Mesenchymal stem cell (in vitro differentiated cells and primary cell): ENCODE results near the gene ADCK1.
"Not testable (repeated sequence)": the region's sequence is repeated elsewhere in the genome, so short reads cannot be mapped to it uniquely, and the experiment has no call there.

Source experiments
- DNase-seq: peaks from one replicate; pipeline ENCODE4 v3.0.0-alpha.2; 2013
- H2AFZ ChIP-seq: one replicate; pipeline ENCODE4 v1.6.1; 2013; ENCODE audit warnings: low read depth, mild to moderate bottlenecking, control low read depth, inconsistent platforms, low read length, moderate library complexity
- H2AK5ac ChIP-seq: 2 replicates; pipeline ENCODE4 v1.6.1; 2013; ENCODE audit warnings: low read length, moderate library complexity, mild to moderate bottlenecking, inconsistent platforms; ENCODE audit not compliant: severe bottlenecking
- H2BK120ac ChIP-seq: one replicate; pipeline ENCODE4 v1.6.1; 2013; ENCODE audit warnings: low read depth, mild to moderate bottlenecking, inconsistent platforms, low read length, moderate library complexity
- H2BK12ac ChIP-seq, 2 experiments: one replicate each; pipeline ENCODE4 v1.6.1; 2013; ENCODE audit warnings: inconsistent platforms in 2 of 2, low read length in 2 of 2, mild to moderate bottlenecking in 2 of 2, moderate library complexity in 2 of 2, control low read depth in 1 of 2
- H2BK15ac ChIP-seq: one replicate; pipeline ENCODE4 v1.6.1; 2013; ENCODE audit warnings: mild to moderate bottlenecking, low read depth, inconsistent platforms; ENCODE audit not compliant: poor library complexity, severe bottlenecking
- H2BK5ac ChIP-seq: 2 replicates; pipeline ENCODE4 v1.6.1; 2013; ENCODE audit warnings: low read depth, mild to moderate bottlenecking, low read length, control low read depth, inconsistent platforms; ENCODE audit not compliant: poor library complexity, severe bottlenecking
- H3K14ac ChIP-seq, 2 experiments: one replicate each; pipeline ENCODE4 v1.6.1; 2013; ENCODE audit warnings: inconsistent platforms in 2 of 2, low read length in 2 of 2, control low read depth in 1 of 2, mild to moderate bottlenecking in 1 of 2, moderate library complexity in 1 of 2
- H3K18ac ChIP-seq, 2 experiments: one replicate each; pipeline ENCODE4 v1.6.1; 2013; ENCODE audit warnings: inconsistent platforms in 2 of 2, low read length in 2 of 2, control low read depth in 1 of 2, low read depth in 1 of 2, mild to moderate bottlenecking in 1 of 2
- H3K23ac ChIP-seq, 2 experiments: one replicate each; pipeline ENCODE4 v1.6.1; 2013; ENCODE audit warnings: inconsistent platforms in 2 of 2, low read length in 2 of 2, mild to moderate bottlenecking in 2 of 2, moderate library complexity in 2 of 2, control low read depth in 1 of 2
- H3K27ac ChIP-seq: 2 replicates; pipeline ENCODE4 v1.5.1; 2013; ENCODE audit warnings: mild to moderate bottlenecking, moderate library complexity, low read length, control low read depth, inconsistent platforms; ENCODE audit not compliant: poor library complexity, severe bottlenecking
- H3K27me3 ChIP-seq, 2 experiments: 2 replicates each; pipeline versions ENCODE4 v1.6.1 to v1.7.0; 2013; ENCODE audit warnings: low read length in 2 of 2, mild to moderate bottlenecking in 2 of 2, moderate library complexity in 2 of 2, control low read depth in 1 of 2, inconsistent platforms in 1 of 2; ENCODE audit not compliant: control insufficient read depth in 1 of 2, insufficient read depth in 1 of 2
- H3K36me3 ChIP-seq, 2 experiments: 2 replicates each; pipeline versions ENCODE4 v1.6.1 to v1.7.0; 2013; ENCODE audit warnings: low read length in 2 of 2, control low read depth in 1 of 2, inconsistent platforms in 1 of 2, low read depth in 1 of 2, mild to moderate bottlenecking in 1 of 2; ENCODE audit not compliant: insufficient read depth in 2 of 2, control insufficient read depth in 1 of 2
- H3K4ac ChIP-seq, 2 experiments: one replicate each; pipeline ENCODE4 v1.6.1; 2013; ENCODE audit warnings: inconsistent platforms in 2 of 2, low read length in 2 of 2, mild to moderate bottlenecking in 2 of 2, moderate library complexity in 2 of 2, control low read depth in 1 of 2, low read depth in 1 of 2
- H3K4me1 ChIP-seq: 2 replicates; pipeline ENCODE4 v1.6.1; 2013; ENCODE audit warnings: low read depth, low read length, control low read depth; ENCODE audit not compliant: control insufficient read depth, insufficient read depth
- H3K4me2 ChIP-seq: 2 replicates; pipeline ENCODE4 v1.6.1; 2013; ENCODE audit warnings: low read length, mild to moderate bottlenecking, inconsistent platforms; ENCODE audit not compliant: poor library complexity, severe bottlenecking
- H3K4me3 ChIP-seq, 2 experiments: 2 replicates each; pipeline versions ENCODE4 v1.5.1 to v1.7.0; 2013; ENCODE audit warnings: low read length in 2 of 2, mild to moderate bottlenecking in 2 of 2, control low read depth in 1 of 2, low read depth in 1 of 2; ENCODE audit not compliant: insufficient read depth in 1 of 2
- H3K79me1 ChIP-seq: replicated peaks from 2 replicates; pipeline ENCODE4 v1.6.1; 2013; ENCODE audit warnings: mild to moderate bottlenecking, control low read depth, low read length, inconsistent platforms; ENCODE audit not compliant: poor library complexity, severe bottlenecking
- H3K9ac ChIP-seq: 2 replicates; pipeline ENCODE4 v1.7.0; 2013; ENCODE audit warnings: mild to moderate bottlenecking, low read length, moderate library complexity
- H3K9me3 ChIP-seq: 2 replicates; pipeline ENCODE4 v1.7.0; 2013; ENCODE audit warnings: mild to moderate bottlenecking, low read length; ENCODE audit not compliant: control insufficient read depth
- H4K8ac ChIP-seq: one replicate; pipeline ENCODE4 v1.6.1; 2013; ENCODE audit warnings: inconsistent platforms, mild to moderate bottlenecking, low read length, moderate library complexity
- H4K91ac ChIP-seq: one replicate; pipeline ENCODE4 v1.6.1; 2013; ENCODE audit warnings: mild to moderate bottlenecking, low read length, inconsistent platforms
- WGBS: methylation state at CpG from one replicate; pipeline ENCODE4 v1.1.7; 2013; ENCODE audit warnings: mixed read lengths; 5-methylcytosine and 5-hydroxymethylcytosine counted together

ADCK1 gene

GRCh38 chr14:77790566-77791224 lies 9.2 kb upstream of the ADCK1 start:
- peaks cover 8 to 22% of the 10 kb centered on the region in 2 experiments for H3K27me3 ChIP-seq
- DNase-seq = no peak
- no peak overlapping the region for H2AK5ac ChIP-seq
- H2BK12ac ChIP-seq = no peak overlapping the region
- H3K4me1 ChIP-seq = no peaks in the 10 kb centered on the region
- no peak overlapping the region for H2BK120ac ChIP-seq
- no peak overlapping the region for H2BK15ac ChIP-seq
- H3K14ac ChIP-seq = peak overlapping the region in 1 of 2 experiments; percentile 15
- no peak overlapping the region for H3K4ac ChIP-seq
- H4K91ac ChIP-seq = no peak overlapping the region
- H2AFZ ChIP-seq = no peak overlapping the region
- H3K36me3 ChIP-seq = no peaks in the 10 kb centered on the region
- H3K4me2 ChIP-seq = no peak overlapping the region
- WGBS = 94% methylated on average over 2 of the region's 6 CpGs
- H3K79me1 ChIP-seq = no peaks in the 10 kb centered on the region
- no peaks in the 10 kb centered on the region for H3K9me3 ChIP-seq
- H3K23ac ChIP-seq = no peak overlapping the region
- no peak overlapping the region for H3K9ac ChIP-seq
- no peak overlapping the region for H3K4me3 ChIP-seq
- H4K8ac ChIP-seq = no peak overlapping the region
- no peak overlapping the region for H2BK5ac ChIP-seq
- H3K18ac ChIP-seq = no peak overlapping the region
- H3K27ac ChIP-seq = no peak overlapping the region

- H3K9me3 ChIP-seq = no peaks in the 10 kb centered on the region
- H2AFZ ChIP-seq = no peak overlapping the region
- no peak overlapping the region for H4K91ac ChIP-seq
- H3K4me1 ChIP-seq = no peaks in the 10 kb centered on the region
- no peak overlapping the region for H3K18ac ChIP-seq
- no peaks in the 10 kb centered on the region for H3K79me1 ChIP-seq
- H3K4ac ChIP-seq = no peak overlapping the region
- H2BK15ac ChIP-seq = no peak overlapping the region
- no peak overlapping the region for H3K23ac ChIP-seq
- peaks cover 8 to 22% of the 10 kb centered on the region in 2 experiments for H3K27me3 ChIP-seq
- H2BK12ac ChIP-seq = no peak overlapping the region
- no peak overlapping the region for H2BK5ac ChIP-seq
- DNase-seq = no peak
- no peaks in the 10 kb centered on the region for H3K36me3 ChIP-seq
- no peak overlapping the region for H3K4me2 ChIP-seq
- 50% methylated on average over 1 of the region's 1 CpG for WGBS
- H2BK120ac ChIP-seq = no peak overlapping the region
- no peak overlapping the region for H3K9ac ChIP-seq
- H4K8ac ChIP-seq = no peak overlapping the region
- H3K14ac ChIP-seq = no peak overlapping the region
- H3K27ac ChIP-seq = no peak overlapping the region
- no peak overlapping the region for H3K4me3 ChIP-seq
- no peak overlapping the region for H2AK5ac ChIP-seq
These were observed 8.7 kb upstream of the ADCK1 start for GRCh38 chr14:77791225-77791600.

GRCh38 chr14:77793255-77793654 lies 6.7 kb upstream of the ADCK1 start:
- DNase-seq, H2AFZ ChIP-seq, H2BK12ac ChIP-seq, H3K9ac ChIP-seq, H2AK5ac ChIP-seq, H3K9me3 ChIP-seq, H3K79me1 ChIP-seq, H3K4me2 ChIP-seq, H4K8ac ChIP-seq, H3K4me3 ChIP-seq, H2BK5ac ChIP-seq, H3K4me1 ChIP-seq, H3K36me3 ChIP-seq, H2BK120ac ChIP-seq, H3K18ac ChIP-seq, H4K91ac ChIP-seq, H3K14ac ChIP-seq, H3K23ac ChIP-seq, H3K27ac ChIP-seq, H2BK15ac ChIP-seq, H3K4ac ChIP-seq: not testable (repeated sequence)
- H3K27me3 ChIP-seq = peaks cover 8 to 22% of the 10 kb centered on the region in 2 experiments
- WGBS = 93% methylated on average over 3 of the region's 3 CpGs

GRCh38 chr14:77794357-77794756 lies 5.6 kb upstream of the ADCK1 start:
- Histone ChIP-seq H2BK120ac (no peak overlapping the region), H3K9me3 (no peaks in the 10 kb centered on the region), H3K14ac (no peak overlapping the region), H4K8ac (no peak overlapping the region), H3K36me3 (no peaks in the 10 kb centered on the region), H3K27ac (no peak overlapping the region), H2BK5ac (no peak overlapping the region), H3K4ac (no peak overlapping the region), H4K91ac (no peak overlapping the region), H3K4me1 (no peaks in the 10 kb centered on the region), H2BK12ac (no peak overlapping the region), H2BK15ac (no peak overlapping the region), H3K4me2 (no peak overlapping the region), H3K27me3 (peaks cover 8 to 22% of the 10 kb centered on the region in 2 experiments), H3K4me3 (no peak overlapping the region), H3K23ac (no peak overlapping the region), H2AFZ (no peak overlapping the region), H3K79me1 (no peaks in the 10 kb centered on the region), H3K18ac (no peak overlapping the region), H3K9ac (no peak overlapping the region), H2AK5ac (no peak overlapping the region)
- DNase-seq = no peak
- WGBS = 60% methylated on average over 4 of the region's 4 CpGs
